Measurements from ENCODE around the gene DVL1.

Gene DVL1

DNA sequence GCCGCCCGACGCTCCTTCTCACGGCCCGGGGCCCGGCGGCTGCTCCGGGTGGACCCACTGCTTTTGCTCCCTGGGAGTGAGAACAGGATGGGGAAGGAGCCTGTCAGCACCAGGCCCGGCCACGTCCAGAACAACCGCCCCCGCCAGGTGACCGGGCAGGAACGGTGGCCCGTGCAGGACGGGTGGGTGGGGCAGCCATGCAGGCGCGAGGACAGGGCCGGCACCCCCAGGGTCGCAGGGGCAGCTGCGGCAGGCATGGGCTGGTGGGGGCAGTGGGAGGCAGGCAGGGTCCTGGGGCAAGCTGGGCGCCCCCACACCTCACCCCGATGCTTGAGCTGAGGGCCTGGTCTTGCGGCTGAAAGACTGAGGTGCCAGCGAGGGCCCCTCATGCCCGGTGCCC is 12.8 kb downstream of the DVL1 start:
- Histone ChIP-seq H3K9ac (ENCODE audit: low read depth, low read length) (no peak overlapping the region), H3K4me2 (ENCODE audit: low read length) (no peak overlapping the region), H3K36me3 (ENCODE audit: insufficient read depth, low read length) (peaks cover 54% of the 10 kb centered on the region), H3K9me3 (replicated peaks; ENCODE audit: low read length) (no peaks in the 10 kb centered on the region), H3K27me3 (ENCODE audit: control insufficient read depth, insufficient read depth, low read length) (no peaks in the 10 kb centered on the region), H3K4me1 (ENCODE audit: control insufficient read depth, insufficient read depth, low read length) (peaks cover 3% of the 10 kb centered on the region), H3K4me3 (ENCODE audit: low read length) (no peak overlapping the region)

DNA sequence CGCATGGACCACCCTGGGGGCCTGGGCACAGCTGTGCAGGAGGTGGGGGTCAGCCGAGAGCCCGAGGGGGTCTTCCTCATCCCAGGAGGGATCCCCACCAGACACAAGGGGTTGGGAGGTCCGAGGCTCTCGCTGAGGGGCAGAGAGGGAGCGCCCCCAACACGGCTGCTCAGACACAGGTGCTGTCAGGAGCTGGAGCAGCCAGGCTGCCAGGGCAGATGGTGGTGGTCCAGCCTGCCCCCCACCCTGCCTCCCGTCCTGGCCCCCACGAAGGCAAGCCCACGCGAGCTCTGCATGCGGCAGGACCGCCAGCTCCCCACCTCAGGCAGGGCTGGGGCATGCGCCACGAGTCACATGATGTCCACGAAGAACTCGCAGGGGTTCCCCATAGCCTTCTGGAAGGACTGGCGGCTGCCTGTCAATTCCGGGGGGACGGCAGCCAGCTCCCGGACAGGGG is 13.4 kb downstream of the DVL1 start:
- H3K4me3 ChIP-seq (ENCODE audit: low read length): no peak overlapping the region
- no peaks in the 10 kb centered on the region for H3K27me3 ChIP-seq (ENCODE audit: control insufficient read depth, insufficient read depth, low read length)
- peaks cover 47% of the 10 kb centered on the region for H3K36me3 ChIP-seq (ENCODE audit: insufficient read depth, low read length)
- no peaks in the 10 kb centered on the region for H3K9me3 ChIP-seq (replicated peaks; ENCODE audit: low read length)
- H3K9ac ChIP-seq (ENCODE audit: low read depth, low read length): no peak overlapping the region
- H3K4me1 ChIP-seq (ENCODE audit: control insufficient read depth, insufficient read depth, low read length): peaks cover 9% of the 10 kb centered on the region
- no peak overlapping the region for H3K4me2 ChIP-seq (ENCODE audit: low read length)

DNA sequence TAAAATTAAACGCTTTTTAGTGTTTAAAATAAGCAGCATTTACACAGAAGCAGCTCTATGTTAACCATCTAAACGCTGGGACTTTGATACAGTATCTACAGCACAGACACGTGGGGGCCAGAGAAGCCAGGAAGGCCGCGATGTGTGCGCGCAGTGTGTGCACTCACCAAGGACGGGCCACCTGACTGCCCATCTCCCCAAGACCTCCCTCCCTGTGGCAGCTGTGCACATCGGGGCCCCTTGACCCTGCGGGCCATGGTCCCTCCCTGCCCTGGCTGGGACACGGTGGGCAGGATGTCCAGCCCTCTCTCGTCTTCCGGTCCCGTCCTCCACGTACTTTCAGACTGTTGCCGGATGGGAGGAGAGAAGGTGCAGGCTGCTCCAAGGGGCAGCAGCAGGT is 13.9 kb downstream of the DVL1 start:
- Histone ChIP-seq H3K4me1 (ENCODE audit: control insufficient read depth, insufficient read depth, low read length) (peaks cover 14% of the 10 kb centered on the region), H3K4me2 (ENCODE audit: low read length) (no peak overlapping the region), H3K9me3 (replicated peaks; ENCODE audit: low read length) (no peaks in the 10 kb centered on the region), H3K4me3 (ENCODE audit: low read length) (no peak overlapping the region), H3K9ac (ENCODE audit: low read depth, low read length) (no peak overlapping the region), H3K36me3 (ENCODE audit: insufficient read depth, low read length) (peaks cover 42% of the 10 kb centered on the region), H3K27me3 (ENCODE audit: control insufficient read depth, insufficient read depth, low read length) (no peaks in the 10 kb centered on the region)

GRCh38 chr1:1334835-1335234 is 14.4 kb downstream of the DVL1 start:
- Histone ChIP-seq H3K4me1 (ENCODE audit: control insufficient read depth, insufficient read depth, low read length) (peaks cover 15% of the 10 kb centered on the region), H3K4me3 (ENCODE audit: low read length) (no peak overlapping the region), H3K9ac (ENCODE audit: low read depth, low read length) (no peak overlapping the region), H3K36me3 (ENCODE audit: insufficient read depth, low read length) (peaks cover 39% of the 10 kb centered on the region), H3K4me2 (ENCODE audit: low read length) (no peak overlapping the region), H3K27me3 (ENCODE audit: control insufficient read depth, insufficient read depth, low read length) (no peaks in the 10 kb centered on the region), H3K9me3 (replicated peaks; ENCODE audit: low read length) (no peaks in the 10 kb centered on the region)

- no peaks in the 10 kb centered on the region for H3K27me3 ChIP-seq (ENCODE audit: control insufficient read depth, insufficient read depth, low read length)
- H3K4me2 ChIP-seq (ENCODE audit: low read length): no peak overlapping the region
- no peaks in the 10 kb centered on the region for H3K9me3 ChIP-seq (replicated peaks; ENCODE audit: low read length)
- H3K9ac ChIP-seq (ENCODE audit: low read depth, low read length): no peak overlapping the region
- peaks cover 30% of the 10 kb centered on the region for H3K36me3 ChIP-seq (ENCODE audit: insufficient read depth, low read length)
- no peak overlapping the region for H3K4me3 ChIP-seq (ENCODE audit: low read length)
- peaks cover 15% of the 10 kb centered on the region for H3K4me1 ChIP-seq (ENCODE audit: control insufficient read depth, insufficient read depth, low read length)
These were observed 15.5 kb downstream of the DVL1 start for GRCh38 chr1:1333551-1334241.

GRCh38 chr1:1332774-1333480 is 16.3 kb downstream of the DVL1 start:
- Histone ChIP-seq H3K36me3 (ENCODE audit: insufficient read depth, low read length) (peaks cover 29% of the 10 kb centered on the region), H3K9me3 (replicated peaks; ENCODE audit: low read length) (no peaks in the 10 kb centered on the region), H3K27me3 (ENCODE audit: control insufficient read depth, insufficient read depth, low read length) (no peaks in the 10 kb centered on the region), H3K4me1 (ENCODE audit: control insufficient read depth, insufficient read depth, low read length) (peaks cover 15% of the 10 kb centered on the region), H3K9ac (ENCODE audit: low read depth, low read length) (no peak overlapping the region), H3K4me2 (ENCODE audit: low read length) (no peak overlapping the region), H3K4me3 (ENCODE audit: low read length) (no peak overlapping the region)

DNA sequence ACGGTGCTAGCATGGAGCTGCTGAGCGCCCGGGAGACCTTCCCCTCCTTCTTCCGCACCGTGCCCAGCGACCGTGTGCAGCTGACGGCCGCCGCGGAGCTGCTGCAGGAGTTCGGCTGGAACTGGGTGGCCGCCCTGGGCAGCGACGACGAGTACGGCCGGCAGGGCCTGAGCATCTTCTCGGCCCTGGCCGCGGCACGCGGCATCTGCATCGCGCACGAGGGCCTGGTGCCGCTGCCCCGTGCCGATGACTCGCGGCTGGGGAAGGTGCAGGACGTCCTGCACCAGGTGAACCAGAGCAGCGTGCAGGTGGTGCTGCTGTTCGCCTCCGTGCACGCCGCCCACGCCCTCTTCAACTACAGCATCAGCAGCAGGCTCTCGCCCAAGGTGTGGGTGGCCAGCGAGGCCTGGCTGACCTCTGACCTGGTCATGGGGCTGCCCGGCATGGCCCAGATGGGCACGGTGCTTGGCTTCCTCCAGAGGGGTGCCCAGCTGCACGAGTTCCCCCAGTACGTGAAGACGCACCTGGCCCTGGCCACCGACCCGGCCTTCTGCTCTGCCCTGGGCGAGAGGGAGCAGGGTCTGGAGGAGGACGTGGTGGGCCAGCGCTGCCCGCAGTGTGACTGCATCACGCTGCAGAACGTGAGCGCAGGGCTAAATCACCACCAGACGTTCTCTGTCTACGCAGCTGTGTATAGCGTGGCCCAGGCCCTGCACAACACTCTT is 17.0 kb downstream of the DVL1 start:
- Histone ChIP-seq H3K36me3 (ENCODE audit: insufficient read depth, low read length) (peaks cover 32% of the 10 kb centered on the region), H3K4me2 (ENCODE audit: low read length) (no peak overlapping the region), H3K9me3 (replicated peaks; ENCODE audit: low read length) (no peaks in the 10 kb centered on the region), H3K4me3 (ENCODE audit: low read length) (no peak overlapping the region), H3K27me3 (ENCODE audit: control insufficient read depth, insufficient read depth, low read length) (no peaks in the 10 kb centered on the region), H3K4me1 (ENCODE audit: control insufficient read depth, insufficient read depth, low read length) (peaks cover 15% of the 10 kb centered on the region), H3K9ac (ENCODE audit: low read depth, low read length) (no peak overlapping the region)

GRCh38 chr1:1331068-1331965 is 17.9 kb downstream of the DVL1 start, which contains the start of gene TAS1R3:
TSS of gene TAS1R3 (plus strand) at chr1:1331280. CDS start at chr1:1331346, 66 bp downstream.
- H3K9ac ChIP-seq (ENCODE audit: low read depth, low read length): no peak within 1 kb of the TSS
- H3K36me3 ChIP-seq (ENCODE audit: insufficient read depth, low read length): peaks cover 32% of the 10 kb centered on the region

DNA sequence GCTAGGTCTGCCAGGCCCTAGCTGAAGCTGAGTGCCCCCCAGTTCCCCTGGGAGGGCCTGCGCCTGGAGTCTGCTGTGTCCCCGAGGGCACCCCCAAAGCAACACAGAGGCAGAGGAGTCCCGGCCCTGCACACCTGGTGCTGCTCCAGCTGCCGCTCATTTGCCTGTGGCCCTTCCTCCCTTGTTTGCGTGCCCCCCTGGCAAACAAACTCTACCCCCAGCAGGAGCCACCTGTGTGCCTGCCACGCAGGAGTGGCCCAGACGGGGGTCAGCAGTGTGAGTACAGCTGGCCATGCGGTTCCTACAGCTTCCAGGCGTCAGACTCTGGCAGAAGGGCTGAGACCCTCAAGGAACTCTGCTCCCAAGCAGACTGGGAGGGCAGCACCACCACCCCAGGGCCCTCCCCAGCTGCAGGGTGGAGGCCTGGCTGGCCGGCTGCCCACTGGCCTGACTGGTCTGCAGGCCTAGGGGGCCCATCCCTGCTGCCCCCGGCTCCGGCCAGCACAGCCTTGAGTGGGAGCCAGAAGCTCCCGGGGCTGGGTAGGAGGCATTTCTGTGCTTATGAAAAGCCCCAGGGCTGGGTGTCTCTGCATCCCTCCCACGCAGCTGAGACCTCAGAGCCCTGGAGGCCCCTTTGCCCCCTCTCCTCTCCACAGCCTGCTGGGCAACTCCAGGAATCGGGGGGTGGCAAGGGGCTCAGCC is 18.7 kb downstream of the DVL1 start:
- H3K9me3 ChIP-seq (replicated peaks; ENCODE audit: low read length): no peaks in the 10 kb centered on the region
- H3K4me3 ChIP-seq (ENCODE audit: low read length): no peak overlapping the region
- peaks cover 30% of the 10 kb centered on the region for H3K36me3 ChIP-seq (ENCODE audit: insufficient read depth, low read length)
- H3K4me1 ChIP-seq (ENCODE audit: control insufficient read depth, insufficient read depth, low read length): peaks cover 21% of the 10 kb centered on the region
- peak overlapping the region; percentile 10 for H3K4me2 ChIP-seq (ENCODE audit: low read length)
- H3K9ac ChIP-seq (ENCODE audit: low read depth, low read length): no peak overlapping the region
- no peaks in the 10 kb centered on the region for H3K27me3 ChIP-seq (ENCODE audit: control insufficient read depth, insufficient read depth, low read length)

More at GRCh38 chr1:1331068-1331965, 17.9 kb downstream of the DVL1 start, which contains the start of gene TAS1R3:
- Histone ChIP-seq H3K9me3 (replicated peaks; ENCODE audit: low read length) (no peaks in the 10 kb centered on the region), H3K4me3 (ENCODE audit: low read length) (no peak within 1 kb of the TSS), H3K4me2 (ENCODE audit: low read length) (peak within 1 kb of the TSS; percentile 10), H3K4me1 (ENCODE audit: control insufficient read depth, insufficient read depth, low read length) (peaks cover 15% of the 10 kb centered on the region), H3K27me3 (ENCODE audit: control insufficient read depth, insufficient read depth, low read length) (no peaks in the 10 kb centered on the region)

- no peaks in the 10 kb centered on the region for H3K27me3 ChIP-seq (ENCODE audit: control insufficient read depth, insufficient read depth, low read length)
- no peak overlapping the region for H3K4me3 ChIP-seq (ENCODE audit: low read length)
- no peaks in the 10 kb centered on the region for H3K9me3 ChIP-seq (replicated peaks; ENCODE audit: low read length)
- H3K36me3 ChIP-seq (ENCODE audit: insufficient read depth, low read length): peaks cover 25% of the 10 kb centered on the region
- H3K9ac ChIP-seq (ENCODE audit: low read depth, low read length): no peak overlapping the region
- H3K4me1 ChIP-seq (ENCODE audit: control insufficient read depth, insufficient read depth, low read length): peaks cover 24% of the 10 kb centered on the region
- H3K4me2 ChIP-seq (ENCODE audit: low read length): no peak overlapping the region
These were observed 19.7 kb downstream of the DVL1 start for GRCh38 chr1:1329304-1330210.
